H1 (cell line): ENCODE measurements around the gene REPS2. TPM values are rescaled to one million over a fixed set of nuclear protein-coding genes. Genes with fewer than 3 reads are reported as not detected.

Experiments used
- CTCF ChIA-PET: fragments of 300-600 bp; sonication (Branson Sonifier 250); formaldehyde crosslinking; loops from one replicate; lab custom pipeline; 2021; ENCODE audit not compliant: partially characterized antibody; lab: Charles Lee
- POLR2A ChIA-PET: fragments of 300-600 bp; sonication (Branson Sonifier 250); formaldehyde crosslinking; loops from one replicate; lab custom pipeline; 2021; ENCODE audit warnings: inconsistent platforms; ENCODE audit not compliant: partially characterized antibody; lab: Charles Lee
- DNase-seq, 2 experiments: peaks; one replicate each; pipeline versions ENCODE4 v3.0.0 to v3.0.0-alpha.2; 2010 to 2022; ENCODE audit warnings: low spot score in 2 of 2, low read depth in 1 of 2, mixed read lengths in 1 of 2
- FAIRE-seq: peaks from 2 replicates; lab custom pipeline; 2011; peaks lifted over from hg19 to GRCh38; lab: Jason Lieb, UNC
- H2AFZ ChIP-seq: 2 replicates; pipeline ENCODE4 v1.8.1; 2012; ENCODE audit warnings: low read length, inconsistent platforms
- H2AK5ac ChIP-seq: 2 replicates; pipeline ENCODE4 v1.6.1; 2013; ENCODE audit warnings: low read depth, low read length
- H2BK120ac ChIP-seq: replicated peaks from 2 replicates; pipeline ENCODE3; 2013; ENCODE audit warnings: low read depth, low read length, inconsistent platforms
- H2BK12ac ChIP-seq: 2 replicates; pipeline ENCODE4 v1.6.1; 2013; ENCODE audit warnings: low read depth, low read length
- H2BK15ac ChIP-seq: 2 replicates; pipeline ENCODE4 v1.6.1; 2013; ENCODE audit warnings: low read length
- H2BK20ac ChIP-seq: 2 replicates; pipeline ENCODE4 v1.6.1; 2013; ENCODE audit warnings: low read length
- H2BK5ac ChIP-seq: 2 replicates; pipeline ENCODE4 v1.6.1; 2013; ENCODE audit warnings: low read depth, low read length
- H3K14ac ChIP-seq: 2 replicates; pipeline ENCODE4 v1.6.1; 2013; ENCODE audit warnings: inconsistent platforms; ENCODE audit not compliant: insufficient read length
- H3K18ac ChIP-seq: 2 replicates; pipeline ENCODE4 v1.6.1; 2013; ENCODE audit warnings: low read length; ENCODE audit errors: extremely low read depth
- H3K23ac ChIP-seq: 2 replicates; pipeline ENCODE4 v1.6.1; 2013; ENCODE audit warnings: inconsistent platforms; ENCODE audit not compliant: insufficient read length
- H3K23me2 ChIP-seq: 2 replicates; pipeline ENCODE4 v1.6.1; 2013; ENCODE audit warnings: low read depth, low read length
- H3K27ac ChIP-seq: 2 replicates; pipeline ENCODE4 v1.6.1; 2011; ENCODE audit warnings: low read depth, low read length, inconsistent platforms
- H3K27me3 ChIP-seq, 4 experiments: replicated peaks in 1 of 4; 1 replicate in 1 of 4; 2 replicates in 3 of 4; pipeline versions ENCODE4 v1.6.1 to v1.8.1; 2011 to 2013; ENCODE audit warnings: low read length in 3 of 4, mild to moderate bottlenecking in 3 of 4, inconsistent platforms in 2 of 4, mixed read lengths in 2 of 4, moderate library complexity in 1 of 4; ENCODE audit not compliant: control insufficient read depth in 3 of 4, insufficient read depth in 3 of 4; ENCODE audit errors: extremely low read depth in 1 of 4
- H3K36me3 ChIP-seq, 4 experiments: 2 replicates each; pipeline versions ENCODE4 v1.6.1 to v1.8.1; 2011 to 2013; ENCODE audit warnings: mild to moderate bottlenecking in 4 of 4, low read length in 3 of 4, moderate library complexity in 2 of 4, control low read depth in 1 of 4, inconsistent platforms in 1 of 4; ENCODE audit not compliant: insufficient read depth in 4 of 4, control insufficient read depth in 2 of 4
- H3K4ac ChIP-seq: replicated peaks from 2 replicates; pipeline ENCODE3; 2013; ENCODE audit warnings: low read length, low read depth, mixed read lengths, inconsistent platforms; ENCODE audit not compliant: insufficient read length
- H3K4me1 ChIP-seq, 4 experiments: replicated peaks in 1 of 4; 1 replicate in 1 of 4; 2 replicates in 3 of 4; pipeline versions ENCODE4 v1.6.1 to v1.8.1; 2011 to 2013; ENCODE audit warnings: low read length in 3 of 4, inconsistent platforms in 2 of 4, mixed read lengths in 1 of 4; ENCODE audit not compliant: insufficient read depth in 4 of 4, control insufficient read depth in 3 of 4
- H3K4me2 ChIP-seq, 2 experiments: 2 replicates each; pipeline versions ENCODE4 v1.6.1 to v1.8.1; 2011 to 2013; ENCODE audit warnings: low read depth in 2 of 2, low read length in 2 of 2, control low read depth in 1 of 2, inconsistent platforms in 1 of 2, mild to moderate bottlenecking in 1 of 2; ENCODE audit not compliant: insufficient read depth in 1 of 2
- H3K4me3 ChIP-seq, 4 experiments: fragments of 200-600, 300-600 bp in 1 of 4; sonication (generic), shearing (Covaris generic), sonication (Bioruptor Twin) in 1 of 4; 2 replicates each; pipeline versions ENCODE4 v1.5.1 to v1.8.1; 2011 to 2016; ENCODE audit warnings: low read length in 4 of 4, low read depth in 3 of 4, control low read depth in 2 of 4, inconsistent platforms in 2 of 4, mild to moderate bottlenecking in 2 of 4, mixed read lengths in 1 of 4, moderate library complexity in 1 of 4; ENCODE audit not compliant: insufficient read depth in 2 of 4; ENCODE audit errors: extremely low read depth in 1 of 4
- H3K56ac ChIP-seq: replicated peaks from 2 replicates; pipeline ENCODE3; 2013; ENCODE audit warnings: low read depth, mild to moderate bottlenecking, mixed read lengths, low read length, inconsistent platforms; ENCODE audit not compliant: insufficient read length
- H3K79me1 ChIP-seq: 2 replicates; pipeline ENCODE4 v1.6.1; 2013; ENCODE audit warnings: low read depth, low read length, control low read depth
- H3K79me2 ChIP-seq, 2 experiments: 2 replicates each; pipeline versions ENCODE4 v1.6.1 to v1.8.1; 2012 to 2013; ENCODE audit warnings: low read length in 2 of 2, mild to moderate bottlenecking in 2 of 2, inconsistent platforms in 1 of 2; ENCODE audit not compliant: insufficient read depth in 2 of 2, control insufficient read depth in 1 of 2
- H3K9ac ChIP-seq, 4 experiments: replicated peaks in 1 of 4; 1 replicate in 1 of 4; 2 replicates in 3 of 4; pipeline versions ENCODE4 v1.6.1 to v1.8.1; 2011 to 2013; ENCODE audit warnings: low read depth in 3 of 4, low read length in 3 of 4, control low read depth in 2 of 4, mild to moderate bottlenecking in 2 of 4, moderate library complexity in 2 of 4, inconsistent platforms in 1 of 4; ENCODE audit errors: extremely low read depth in 1 of 4
- H3K9me3 ChIP-seq, 2 experiments: 2 replicates each; pipeline versions ENCODE4 v1.6.1 to v1.8.1; 2012 to 2013; ENCODE audit warnings: mild to moderate bottlenecking in 2 of 2, moderate library complexity in 2 of 2, control low read depth in 1 of 2, inconsistent platforms in 1 of 2, low read depth in 1 of 2, low read length in 1 of 2, mixed read lengths in 1 of 2; ENCODE audit not compliant: insufficient read depth in 2 of 2
- H4K20me1 ChIP-seq, 2 experiments: replicated peaks in 1 of 2; 2 replicates each; pipeline versions ENCODE3 to v1.8.1; 2011 to 2013; ENCODE audit warnings: inconsistent platforms in 2 of 2, low read length in 2 of 2, mild to moderate bottlenecking in 1 of 2; ENCODE audit not compliant: insufficient read depth in 2 of 2, control insufficient read depth in 1 of 2
- H4K5ac ChIP-seq: 2 replicates; pipeline ENCODE4 v1.6.1; 2013; ENCODE audit warnings: low read length, low read depth, mixed read lengths, inconsistent platforms; ENCODE audit not compliant: insufficient read length
- H4K8ac ChIP-seq: 2 replicates; pipeline ENCODE4 v1.8.0; 2013; ENCODE audit warnings: mild to moderate bottlenecking, moderate library complexity, low read length, inconsistent platforms; ENCODE audit not compliant: insufficient read depth; ENCODE audit errors: extremely low read depth
- H4K91ac ChIP-seq: replicated peaks from 2 replicates; pipeline ENCODE3; 2013; ENCODE audit warnings: low read length, mixed read lengths, inconsistent platforms; ENCODE audit not compliant: insufficient read length
- ASH2L ChIP-seq: fragments of 200-600, 300-600 bp; sonication (generic); IDR thresholded peaks from one replicate; pipeline ENCODE4 v1.7.1; 2017; ENCODE audit warnings: low read length
- CBX5 ChIP-seq: fragments of 300-800, 300-1000 bp; sonication (generic); IDR thresholded peaks from 2 replicates; pipeline ENCODE4 v1.7.1; 2016; ENCODE audit warnings: antibody characterized with exemption, low read length, low read depth
- CEBPB ChIP-seq: IDR thresholded peaks from 2 replicates; pipeline ENCODE4 v1.6.1; 2012; ENCODE audit warnings: low read depth, low read length
- CREB1 ChIP-seq: IDR thresholded peaks from 2 replicates; pipeline ENCODE4 v1.6.1; 2012; ENCODE audit warnings: inconsistent platforms
- CTCF ChIP-seq, 3 experiments: IDR thresholded peaks; 1 replicate in 2 of 3; 2 replicates in 1 of 3; pipeline versions ENCODE4 v1.5.1 to v1.6.1; 2011; ENCODE audit warnings: low read length in 3 of 3, mild to moderate bottlenecking in 3 of 3, inconsistent platforms in 2 of 3, low read depth in 1 of 3, moderate library complexity in 1 of 3; ENCODE audit not compliant: insufficient read depth in 1 of 3; ENCODE audit errors: control extremely low read depth in 1 of 3
- EZH2 ChIP-seq: fragments of 200-600 bp; sonication (generic); IDR thresholded peaks from 2 replicates; pipeline ENCODE4 v1.7.1; 2012; ENCODE audit warnings: low read depth, mild to moderate bottlenecking, moderate library complexity, low read length, inconsistent platforms; ENCODE audit not compliant: severe bottlenecking
- KDM1A ChIP-seq: fragments of 200-600, 300-600 bp; sonication (generic); IDR thresholded peaks from 2 replicates; pipeline ENCODE4 v1.7.1; 2016; ENCODE audit warnings: mild to moderate bottlenecking, low read length, borderline replicate concordance
- POU5F1 ChIP-seq: IDR thresholded peaks from 2 replicates; pipeline ENCODE4 v1.6.1; 2011; ENCODE audit warnings: low read depth, mild to moderate bottlenecking, low read length, moderate library complexity
- RBBP5 ChIP-seq: IDR thresholded peaks from 2 replicates; pipeline ENCODE4 v1.7.1; 2012; ENCODE audit warnings: low read depth, mild to moderate bottlenecking, inconsistent platforms, low read length, moderate library complexity, borderline replicate concordance
- SIN3A ChIP-seq, 2 experiments: IDR thresholded peaks in 1 of 2; conservative IDR thresholded peaks in 1 of 2; 2 replicates each; pipeline ENCODE4 v1.6.1; 2011 to 2012; ENCODE audit warnings: low read length in 2 of 2, improper control_type of control experiment in 1 of 2, low read depth in 1 of 2, mild to moderate bottlenecking in 1 of 2
- TAF7 ChIP-seq: optimal IDR thresholded peaks from 2 replicates; pipeline ENCODE3; 2011; ENCODE audit warnings: low read depth, mild to moderate bottlenecking, inconsistent platforms, low read length, moderate library complexity, borderline replicate concordance
- TEAD4 ChIP-seq: IDR thresholded peaks from 2 replicates; pipeline ENCODE4 v1.6.1; 2012; ENCODE audit warnings: low read depth, low read length, inconsistent platforms, mixed read lengths
- WGBS, 2 experiments: shearing (Covaris generic) in 1 of 2; methylation state at CpG; one replicate each; pipeline versions ENCODE4 v1.1.6 to v1.1.7; 2013 to 2015; ENCODE audit warnings: low lambda C conversion rate in 2 of 2, mixed read lengths in 2 of 2, inconsistent platforms in 1 of 2, low coverage in 1 of 2, missing lambda C conversion rate in 1 of 2; ENCODE audit not compliant: insufficient replicate concordance in 2 of 2, insufficient coverage in 1 of 2, insufficient read length in 1 of 2; ENCODE audit errors: extremely low coverage in 1 of 2, missing lambda C conversion rate in 1 of 2; 5-methylcytosine and 5-hydroxymethylcytosine counted together
- polyA plus RNA-seq, 7 experiments: library from polyadenylated mRNA; depleted of rRNA in 3 of 7; stranded (reverse) in 5 of 7; unstranded in 2 of 7; fragments of >200 nt in 5 of 7; fragments of 200-250 nt in 2 of 7; gene quantifications; 1 replicate in 5 of 7; 2 replicates in 1 of 7; 4 replicates in 1 of 7; pipeline versions ENCODE4 v1.2.1 to v1.2.3, GENCODE V29; 2011 to 2013; ENCODE audit warnings: missing spikeins in 2 of 7, mixed read lengths in 2 of 7
- total RNA-seq: library from RNA; stranded (reverse); fragmentation: NEBNext Ultra II Directional; extraction: Animal tissue kit (Norgen Biotek cat#: 25700); gene quantifications from 2 replicates; pipeline ENCODE4 v1.2.1, GENCODE V29; 2021

The REPS2 gene
- total and polyA plus RNA-seq, 2 of the 8 experiments (the other 6 are each of a cell fraction or from before 2014, with no cell fraction given) = 0.79 to 4.3 TPM

- Histone ChIP-seq H2BK20ac (no peak overlapping the region), H3K4me3 (no peak overlapping the region), H3K23me2 (no peaks in the 10 kb centered on the region), H3K18ac (no peak overlapping the region), H2BK15ac (no peak overlapping the region), H3K27ac (no peak overlapping the region), H4K5ac (no peak overlapping the region), H2BK12ac (no peak overlapping the region), H4K20me1 (peaks cover 0 to 2% of the 10 kb centered on the region in 2 experiments), H3K56ac (no peak overlapping the region), H3K4me1 (no peaks in the 10 kb centered on the region), H2AK5ac (no peak overlapping the region), H2BK5ac (no peak overlapping the region), H3K79me2 (no peaks in the 10 kb centered on the region), H3K4me2 (no peak overlapping the region), H3K36me3 (no peaks in the 10 kb centered on the region), H3K14ac (no peak overlapping the region), H3K79me1 (no peaks in the 10 kb centered on the region), H4K91ac (no peak overlapping the region), H4K8ac (no peak overlapping the region), H2AFZ (no peak overlapping the region), H3K23ac (no peak overlapping the region), H2BK120ac (no peak overlapping the region), H3K27me3 (no peaks in the 10 kb centered on the region), H3K4ac (no peak overlapping the region), H3K9me3 (no peaks in the 10 kb centered on the region), H3K9ac (no peak overlapping the region)
- WGBS, 2 experiments = 88% methylated on average over 2 of the region's 2 CpGs; no CpG with 5 or more reads in 1 of the 2 experiments
- ChIA-PET CTCF (interaction anchor here (1.6 kb wide), 1 partner anchor 47 kb away, joined by 6 read pairs; no protein-coding TSS in a partner anchor), POLR2A (no interaction called here)
- FAIRE-seq = no peak
- no peak for DNase-seq
- TF ChIP-seq POU5F1 = no peak
- no peak for TF ChIP-seq KDM1A
- TF ChIP-seq CEBPB = no peak
- no peak for TF ChIP-seq TEAD4
- no peak for TF ChIP-seq SIN3A (conservative IDR thresholded peaks at IDR 0.05 in 1 of 2, IDR thresholded peaks at IDR 0.05 in 1 of 2; ENCODE audit: low read depth in 1 of 2, low read length in 2 of 2)
- TF ChIP-seq EZH2 = no peak
- TF ChIP-seq ASH2L = no peak
- no peak for TF ChIP-seq RBBP5
- TF ChIP-seq TAF7 = no peak
- TF ChIP-seq CTCF (IDR thresholded peaks at IDR 0.05; ENCODE audit: control extremely low read depth in 1 of 3, insufficient read depth in 1 of 3, low read depth in 1 of 3, low read length in 3 of 3) = no peak
- TF ChIP-seq CREB1 = no peak
- TF ChIP-seq CBX5 = no peak
Measured at GRCh38 chrX:16997313-16997712, 50.9 kb downstream of the REPS2 start.
